Erythroblast (primary cell): ENCODE data around the gene SH3RF1.

Source experiments
- GATA1 ChIP-seq: IDR thresholded peaks from 2 replicates; pipeline ENCODE4 v1.6.1; 2011; ENCODE audit warnings: low read depth, mild to moderate bottlenecking, control low read depth, low read length, moderate library complexity
- POLR2A ChIP-seq: IDR thresholded peaks from 2 replicates; pipeline ENCODE4 v1.6.1; 2011; ENCODE audit warnings: mild to moderate bottlenecking, low read length

DNA sequence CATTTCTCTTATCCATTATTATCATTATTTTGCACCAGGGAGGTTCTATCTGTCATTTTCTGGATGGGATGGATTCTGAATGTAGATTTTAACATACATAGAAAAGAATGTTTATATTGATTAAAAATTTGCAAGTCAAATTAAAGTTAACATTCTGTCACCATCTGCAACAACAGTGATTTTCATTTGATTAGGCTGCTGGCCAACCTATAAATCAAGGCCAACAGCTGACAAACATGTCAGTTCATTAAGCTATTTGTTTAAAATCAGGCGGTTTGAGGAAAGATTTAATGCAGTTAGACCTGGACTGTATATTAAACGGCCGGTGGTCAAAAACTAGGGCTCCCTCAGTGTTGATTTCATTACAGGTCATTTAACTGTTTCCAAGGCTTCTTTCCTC is 151.2 kb downstream of the SH3RF1 start:
- TF ChIP-seq POLR2A (no peak), GATA1 (no peak)
